NT2/D1 (cell line): ENCODE results near the gene HMGCLL1.

Experiments
- DNase-seq: peaks from one replicate; pipeline ENCODE4 v3.0.0-alpha.2; 2011; ENCODE audit warnings: low read depth, low spot score
- H3K27me3 ChIP-seq: 2 replicates; pipeline ENCODE4 v1.6.0; 2011; ENCODE audit warnings: mild to moderate bottlenecking; ENCODE audit not compliant: insufficient read length, insufficient read depth
- H3K36me3 ChIP-seq: 2 replicates; pipeline ENCODE4 v1.6.1; 2011; ENCODE audit warnings: mild to moderate bottlenecking, low read length, mixed read lengths; ENCODE audit not compliant: insufficient read depth, insufficient read length
- H3K4me1 ChIP-seq: 2 replicates; pipeline ENCODE4 v1.5.1; 2011; ENCODE audit not compliant: insufficient read depth, insufficient read length
- H3K4me3 ChIP-seq: 2 replicates; pipeline ENCODE4 v1.5.1; 2011; ENCODE audit warnings: low read depth; ENCODE audit not compliant: insufficient read length
- H3K9ac ChIP-seq: 2 replicates; pipeline ENCODE4 v1.6.0; 2011; ENCODE audit warnings: low read depth; ENCODE audit not compliant: insufficient read length
- H3K9me3 ChIP-seq: 2 replicates; pipeline ENCODE4 v1.5.1; 2011; ENCODE audit warnings: mild to moderate bottlenecking, low read length; ENCODE audit not compliant: insufficient read depth
- SUZ12 ChIP-seq: IDR thresholded peaks from 2 replicates; pipeline ENCODE4 v1.6.1; 2011; ENCODE audit not compliant: insufficient read length, insufficient read depth; ENCODE audit errors: extremely low read depth
- YY1 ChIP-seq: IDR thresholded peaks from 2 replicates; pipeline ENCODE4 v1.6.1; 2011; ENCODE audit not compliant: insufficient read length, insufficient read depth
- ZNF274 ChIP-seq: IDR thresholded peaks from 2 replicates; pipeline ENCODE4 v1.6.1; 2011; ENCODE audit warnings: mild to moderate bottlenecking, low read depth, low read length

The HMGCLL1 gene

DNA sequence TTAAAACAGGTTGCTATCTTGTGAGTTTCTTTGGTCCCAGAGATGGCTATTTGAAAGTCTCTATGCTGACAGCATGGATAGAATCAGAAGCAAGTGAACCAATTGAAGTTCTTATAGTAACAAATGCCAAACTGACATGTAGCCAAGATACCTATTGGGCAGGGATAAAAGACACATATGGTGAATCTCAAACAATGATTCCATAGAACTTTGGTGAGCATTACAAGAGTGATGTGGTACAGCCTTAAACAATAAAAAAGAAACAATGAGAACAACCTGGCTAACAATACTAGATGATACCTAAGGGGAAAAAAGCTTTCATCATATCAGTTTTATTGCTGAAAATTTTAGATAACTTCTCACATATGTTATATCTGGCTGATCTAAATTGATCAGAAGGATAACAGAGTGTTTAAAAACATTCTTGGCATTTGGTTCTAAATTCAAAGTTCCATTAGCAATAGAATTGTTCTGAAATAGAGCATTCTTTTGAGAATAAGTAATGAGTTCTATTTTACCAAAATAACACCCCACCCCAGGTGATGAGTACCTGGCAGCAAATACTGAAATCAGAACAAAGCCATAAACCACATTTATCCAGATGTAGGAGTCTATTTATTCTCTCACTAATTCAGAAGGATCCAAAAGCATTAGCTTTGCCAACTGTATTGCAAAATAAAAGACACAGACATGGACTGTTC, 5.8 kb upstream of the HMGCLL1 start:
- Histone ChIP-seq H3K4me1 (no peaks in the 10 kb centered on the region), H3K9ac (no peak overlapping the region), H3K27me3 (peaks cover 1% of the 10 kb centered on the region), H3K36me3 (no peaks in the 10 kb centered on the region), H3K4me3 (no peak overlapping the region), H3K9me3 (no peaks in the 10 kb centered on the region)
- no peak for DNase-seq
- no peak for TF ChIP-seq ZNF274
- no peak for TF ChIP-seq YY1
- TF ChIP-seq SUZ12: no peak

DNA sequence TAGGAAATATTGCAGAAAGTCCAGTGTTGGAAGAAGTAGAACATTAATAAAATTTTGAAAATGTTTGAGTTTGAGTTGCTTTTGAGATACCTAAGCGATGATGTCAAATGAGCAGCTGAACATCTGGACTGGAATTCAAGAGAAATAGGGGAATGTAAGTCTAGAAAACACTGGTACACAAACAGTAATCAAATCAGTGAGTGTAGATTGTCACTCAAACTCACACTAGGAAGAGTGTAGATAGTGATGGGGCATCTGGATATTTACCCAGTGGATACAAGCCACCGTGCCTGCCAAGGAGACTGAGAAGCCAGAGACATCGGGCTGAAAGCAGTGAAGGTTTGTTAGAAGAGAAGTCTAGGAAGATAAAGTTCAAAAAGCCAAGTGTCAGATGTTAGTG, 2.2 kb downstream of the HMGCLL1 start:
- Histone ChIP-seq H3K9ac (no peak overlapping the region), H3K4me1 (no peaks in the 10 kb centered on the region), H3K9me3 (no peaks in the 10 kb centered on the region), H3K27me3 (peaks cover 9% of the 10 kb centered on the region), H3K4me3 (no peak overlapping the region), H3K36me3 (no peaks in the 10 kb centered on the region)
- no peak for TF ChIP-seq SUZ12
- no peak for TF ChIP-seq YY1
- no peak for TF ChIP-seq ZNF274
- DNase-seq: no peak

GRCh38 chr6:55574556-55574955, 4.4 kb downstream of the HMGCLL1 start:
- H3K36me3 ChIP-seq: no peaks in the 10 kb centered on the region
- no peaks in the 10 kb centered on the region for H3K4me1 ChIP-seq
- H3K9ac ChIP-seq: no peak overlapping the region
- peaks cover 5% of the 10 kb centered on the region for H3K27me3 ChIP-seq
- H3K9me3 ChIP-seq: no peaks in the 10 kb centered on the region
- H3K4me3 ChIP-seq: no peak overlapping the region
- no peak for DNase-seq
- no peak for TF ChIP-seq YY1
- TF ChIP-seq SUZ12: no peak
- no peak for TF ChIP-seq ZNF274

GRCh38 chr6:55569638-55570037, 9.4 kb downstream of the HMGCLL1 start:
- Histone ChIP-seq H3K9ac (no peak overlapping the region), H3K9me3 (no peaks in the 10 kb centered on the region), H3K36me3 (no peaks in the 10 kb centered on the region), H3K27me3 (no peaks in the 10 kb centered on the region), H3K4me3 (no peak overlapping the region), H3K4me1 (no peaks in the 10 kb centered on the region)
- no peak for DNase-seq
- TF ChIP-seq YY1: no peak
- TF ChIP-seq ZNF274: no peak
- TF ChIP-seq SUZ12: no peak

- Histone ChIP-seq H3K4me3 (no peak overlapping the region), H3K9ac (no peak overlapping the region), H3K36me3 (no peaks in the 10 kb centered on the region), H3K9me3 (no peaks in the 10 kb centered on the region), H3K4me1 (no peaks in the 10 kb centered on the region), H3K27me3 (no peaks in the 10 kb centered on the region)
- TF ChIP-seq ZNF274 (no peak), YY1 (no peak), SUZ12 (no peak)
- DNase-seq: no peak
Observed at GRCh38 chr6:55568808-55569439, 10.1 kb downstream of the HMGCLL1 start.

GRCh38 chr6:55567558-55567957, 11.4 kb downstream of the HMGCLL1 start:
- Histone ChIP-seq H3K9ac (no peak overlapping the region), H3K9me3 (no peaks in the 10 kb centered on the region), H3K27me3 (no peaks in the 10 kb centered on the region), H3K36me3 (no peaks in the 10 kb centered on the region), H3K4me1 (no peaks in the 10 kb centered on the region), H3K4me3 (no peak overlapping the region)
- DNase-seq: no peak
- TF ChIP-seq ZNF274 (no peak), YY1 (no peak)

DNA sequence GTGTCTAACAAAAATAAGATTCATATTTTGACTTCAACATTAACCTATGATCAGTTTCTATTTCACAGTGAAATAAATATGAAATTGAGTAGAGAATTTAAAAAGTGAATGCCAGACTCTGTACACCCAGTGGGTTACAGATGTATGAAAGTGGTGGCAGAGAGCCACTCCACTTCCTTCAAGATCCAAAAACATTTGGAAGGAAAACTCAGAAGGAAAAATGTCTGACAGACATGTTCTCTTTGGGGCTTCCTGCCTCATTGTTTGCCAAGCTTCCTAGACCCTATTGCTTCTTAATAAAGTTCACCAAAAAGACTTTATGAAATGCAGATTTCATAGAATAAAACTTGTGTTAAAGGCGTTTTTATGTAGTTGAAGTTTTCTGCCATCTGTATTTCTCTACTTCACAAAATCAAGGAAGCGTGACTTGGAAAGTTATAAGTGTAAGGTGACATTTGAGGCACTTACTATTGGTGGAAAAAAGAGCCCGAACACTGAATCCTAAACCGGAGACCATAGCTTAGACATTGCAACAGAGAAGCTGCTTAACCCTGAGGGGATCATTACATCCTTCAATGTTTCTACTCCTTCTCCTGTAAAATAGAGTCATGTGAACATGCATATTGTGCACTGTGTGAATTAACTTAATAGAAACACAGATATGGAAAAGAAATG, 12.8 kb downstream of the HMGCLL1 start:
- Histone ChIP-seq H3K27me3 (no peaks in the 10 kb centered on the region), H3K9me3 (no peaks in the 10 kb centered on the region), H3K4me3 (no peak overlapping the region), H3K9ac (no peak overlapping the region), H3K36me3 (no peaks in the 10 kb centered on the region), H3K4me1 (no peaks in the 10 kb centered on the region)
- TF ChIP-seq SUZ12 (no peak), YY1 (no peak), ZNF274 (no peak)
- no peak for DNase-seq
